T-cell (primary cell): ENCODE results near the gene EXOC6B. TPM values are rescaled to one million over a fixed set of nuclear protein-coding genes. Genes with fewer than 3 reads are reported as not detected.

ENCODE experiments used
- ATAC-seq, 4 experiments: fragments of 200-7000 bp in 3 of 4; fragments of 150-1000 bp in 1 of 4; cut with Tn5 transposase; replicated peaks in 1 of 4; 1 replicate in 3 of 4; 2 replicates in 1 of 4; pipeline ENCODE4 v1.10.0; 2021; ENCODE audit warnings: moderate library complexity in 3 of 4, mild to moderate bottlenecking in 2 of 4, moderate number of reproducible peaks in 1 of 4
- CTCF ChIA-PET, 2 donors: fragments of 300-600 bp; sonication (Branson Sonifier 250); formaldehyde crosslinking; loops; one replicate each; lab custom pipeline; 2022; ENCODE audit warnings: antibody characterized with exemption in 2 of 2; lab: Charles Lee
- POLR2A ChIA-PET, 2 donors: fragments of 300-600 bp; sonication (Branson Sonifier 250); formaldehyde crosslinking; loops; one replicate each; lab custom pipeline; 2022; ENCODE audit warnings: antibody characterized with exemption in 2 of 2; lab: Charles Lee
- DNase-seq, 35 experiments: peaks; one replicate each; pipeline versions ENCODE4 v3.0.0 to v3.0.0-alpha.2; 2013 to 2023
- H3K27ac ChIP-seq: one replicate; pipeline ENCODE4 v1.5.1; 2013; ENCODE audit warnings: low read length
- H3K27me3 ChIP-seq, 2 experiments: replicated peaks in 1 of 2; 1 replicate in 1 of 2; 2 replicates in 1 of 2; pipeline versions ENCODE4 v1.6.1 to v1.7.0; 2013; ENCODE audit warnings: low read length in 1 of 2, mixed read lengths in 1 of 2; ENCODE audit not compliant: control insufficient read depth in 2 of 2, insufficient read depth in 2 of 2; ENCODE audit errors: extremely low read depth in 1 of 2
- H3K36me3 ChIP-seq, 2 donors: 1 replicate in 1 of 2; 2 replicates in 1 of 2; pipeline versions ENCODE4 v1.6.1 to v1.7.0; 2013; ENCODE audit warnings: low read length in 1 of 2; ENCODE audit not compliant: control insufficient read depth in 2 of 2, insufficient read depth in 1 of 2; ENCODE audit errors: extremely low read depth in 1 of 2
- H3K4me1 ChIP-seq, 2 experiments: 1 replicate in 1 of 2; 2 replicates in 1 of 2; pipeline versions ENCODE4 v1.6.1 to v1.7.0; 2013; ENCODE audit warnings: low read length in 2 of 2, mixed read lengths in 1 of 2; ENCODE audit not compliant: insufficient read depth in 2 of 2, control insufficient read depth in 1 of 2; ENCODE audit errors: extremely low read depth in 1 of 2
- H3K4me3 ChIP-seq, 2 donors: 1 replicate in 1 of 2; 2 replicates in 1 of 2; pipeline versions ENCODE4 v1.5.1 to v1.7.0; 2013; ENCODE audit warnings: mild to moderate bottlenecking in 2 of 2, low read length in 1 of 2, moderate library complexity in 1 of 2; ENCODE audit not compliant: control insufficient read depth in 1 of 2; ENCODE audit errors: extremely low read depth in 1 of 2
- H3K9me3 ChIP-seq: 2 replicates; pipeline ENCODE4 v1.7.0; 2013
- H3K27ac Mint-ChIP-seq, 2 donors: one replicate each; pipeline ENCODE4 v1.8.0; 2020 to 2021; ENCODE audit warnings: mild to moderate bottlenecking in 2 of 2, mixed read lengths in 2 of 2
- H3K27me3 Mint-ChIP-seq, 2 donors: one replicate each; pipeline ENCODE4 v1.8.0; 2021 to 2022; ENCODE audit warnings: mixed read lengths in 2 of 2
- H3K36me3 Mint-ChIP-seq: one replicate; pipeline ENCODE4 v1.8.0; 2021; ENCODE audit warnings: mixed read lengths
- H3K4me1 Mint-ChIP-seq, 3 donors: one replicate each; pipeline ENCODE4 v1.8.0; 2020 to 2022; ENCODE audit warnings: mixed read lengths in 3 of 3, mild to moderate bottlenecking in 1 of 3
- H3K4me3 Mint-ChIP-seq, 3 donors: one replicate each; pipeline ENCODE4 v1.8.0; 2020 to 2022; ENCODE audit warnings: mild to moderate bottlenecking in 3 of 3, mixed read lengths in 3 of 3, moderate library complexity in 3 of 3
- H3K9me3 Mint-ChIP-seq, 3 donors: one replicate each; pipeline ENCODE4 v1.8.0; 2020 to 2022; ENCODE audit warnings: mixed read lengths in 3 of 3
- whole genome bisulfite sequencing: methylation state at CpG from one replicate; pipeline ENCODE4 v1.1.5; 2013; ENCODE audit warnings: missing lambda C conversion rate; ENCODE audit not compliant: insufficient coverage; 5-methylcytosine and 5-hydroxymethylcytosine counted together
- total RNA-seq, 35 experiments: library from RNA in 6 of 35; stranded (reverse) in 6 of 35; fragments of 120-200 nt in 1 of 35; gene quantifications; one replicate each; pipeline versions ENCODE4 v1.2.1 to v1.2.4 and lab custom pipeline; 2013 to 2026

The EXOC6B gene
- total RNA-seq, 5 donors from 2014 or later (not counting 1 experiment from before 2014, with no cell fraction given), result 13.3 to 18.9 (median 16.6) TPM

GRCh38 chr2:72834596-72834995 is 8.8 kb upstream of the EXOC6B start:
- H3K9me3 Mint-ChIP-seq, result no peaks in the 10 kb centered on the region
- ChIA-PET POLR2A (no interaction called here), CTCF (interaction anchor here (0.6 to 1.2 kb wide), 3 partner anchors 29 to 719 kb away, joined by 3 to 6 read pairs (median 5); no protein-coding TSS in a partner anchor)
- H3K4me1 ChIP-seq, result no peaks in the 10 kb centered on the region
- no CpG with 5 or more reads among the region's 1 CpG for WGBS
- H3K36me3 Mint-ChIP-seq, result no peaks in the 10 kb centered on the region
- no peak overlapping the region for H3K4me3 Mint-ChIP-seq
- no peak for DNase-seq
- H3K27ac ChIP-seq, result no peak overlapping the region
- ATAC-seq, result no peak
- no peaks in the 10 kb centered on the region for H3K36me3 ChIP-seq
- H3K9me3 ChIP-seq, result no peaks in the 10 kb centered on the region
- no peak overlapping the region for H3K4me3 ChIP-seq
- H3K27me3 ChIP-seq, result peaks cover 0 to 5% of the 10 kb centered on the region in 2 experiments
- H3K27ac Mint-ChIP-seq, result no peak overlapping the region
- peaks cover 5 to 8% (median 7%) of the 10 kb centered on the region in 3 donors for H3K4me1 Mint-ChIP-seq
- H3K27me3 Mint-ChIP-seq, result peaks cover 4 to 8% of the 10 kb centered on the region in 2 donors

GRCh38 chr2:72833084-72833714 is 7.4 kb upstream of the EXOC6B start:
- H3K4me3 ChIP-seq, result no peak overlapping the region
- Mint-ChIP-seq H3K4me1 (peaks cover 5 to 8% (median 7%) of the 10 kb centered on the region in 3 donors), H3K9me3 (no peaks in the 10 kb centered on the region), H3K27me3 (peaks cover 4 to 8% of the 10 kb centered on the region in 2 donors), H3K4me3 (no peak overlapping the region), H3K36me3 (no peaks in the 10 kb centered on the region), H3K27ac (peak overlapping the region in 1 of 2 donors; percentile 65)
- 48% methylated on average over 2 of the region's 5 CpGs for WGBS
- no peaks in the 10 kb centered on the region for H3K9me3 ChIP-seq
- no peaks in the 10 kb centered on the region for H3K4me1 ChIP-seq
- peaks cover 0 to 5% of the 10 kb centered on the region in 2 experiments for H3K27me3 ChIP-seq
- no peak overlapping the region for H3K27ac ChIP-seq
- ChIA-PET POLR2A (no interaction called here), CTCF (interaction anchor here in 1 of 2 donors (0.6 kb wide), 1 partner anchor 1502 kb away, joined by 5 read pairs; the partner anchor contains the start of gene ZNF638)
- H3K36me3 ChIP-seq, result no peaks in the 10 kb centered on the region
- DNase-seq (peak in 6 of 35 experiments; percentile 5 to 32 (median 10)), ATAC-seq (peak; percentile 26 to 93 (median 44))

DNA sequence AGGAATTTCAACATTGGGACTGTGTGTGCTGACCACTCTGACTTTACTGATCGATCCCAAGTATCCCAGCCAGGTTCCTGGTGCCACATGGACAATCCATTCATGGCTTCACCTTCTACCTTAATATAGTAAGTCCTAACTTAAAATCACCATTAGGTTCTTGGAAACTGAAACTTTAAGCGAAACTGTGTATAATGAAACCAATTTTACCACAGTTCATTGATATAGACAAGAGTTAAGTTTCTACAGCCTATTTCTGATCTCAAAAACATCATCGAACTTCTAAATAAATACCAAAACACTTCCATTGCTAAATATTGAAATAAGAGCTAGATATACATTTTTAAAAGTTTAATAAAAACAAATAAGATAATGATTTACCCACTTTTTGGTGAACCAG is 4.4 kb upstream of the EXOC6B start:
- Mint-ChIP-seq H3K4me1 (peaks cover 9 to 15% (median 14%) of the 10 kb centered on the region in 3 donors), H3K27me3 (peaks cover 4 to 8% of the 10 kb centered on the region in 2 donors), H3K36me3 (no peaks in the 10 kb centered on the region), H3K9me3 (no peaks in the 10 kb centered on the region), H3K27ac (no peak overlapping the region), H3K4me3 (no peak overlapping the region)
- peaks cover 0 to 5% of the 10 kb centered on the region in 2 experiments for H3K27me3 ChIP-seq
- no CpG with 5 or more reads among the region's 3 CpGs for WGBS
- H3K4me3 ChIP-seq, result no peak overlapping the region
- DNase-seq (no peak), ATAC-seq (no peak)
- peaks cover 0 to 8% of the 10 kb centered on the region in 2 experiments for H3K4me1 ChIP-seq
- H3K27ac ChIP-seq, result no peak overlapping the region
- POLR2A ChIA-PET, result no interaction called here
- H3K36me3 ChIP-seq, result no peaks in the 10 kb centered on the region
- CTCF ChIA-PET, result no interaction called here
- no peaks in the 10 kb centered on the region for H3K9me3 ChIP-seq

GRCh38 chr2:72828840-72829507 is 3.1 kb upstream of the EXOC6B start:
- no peak overlapping the region for H3K27ac ChIP-seq
- H3K4me1 ChIP-seq, result peaks cover 8 to 20% of the 10 kb centered on the region in 2 experiments
- no peaks in the 10 kb centered on the region for H3K36me3 Mint-ChIP-seq
- DNase-seq, result no peak
- no peak overlapping the region for H3K4me3 Mint-ChIP-seq
- peaks cover 4 to 8% of the 10 kb centered on the region in 2 donors for H3K27me3 Mint-ChIP-seq
- no peak overlapping the region for H3K4me3 ChIP-seq
- ChIA-PET POLR2A (no interaction called here), CTCF (no interaction called here)
- no peaks in the 10 kb centered on the region for H3K9me3 ChIP-seq
- WGBS, result 80% methylated on average over 2 of the region's 6 CpGs
- H3K27me3 ChIP-seq, result peaks cover 0 to 5% of the 10 kb centered on the region in 2 experiments
- H3K4me1 Mint-ChIP-seq, result peaks cover 22 to 28% (median 27%) of the 10 kb centered on the region in 3 donors
- no peaks in the 10 kb centered on the region for H3K9me3 Mint-ChIP-seq
- ATAC-seq, result no peak
- H3K36me3 ChIP-seq, result no peaks in the 10 kb centered on the region
- H3K27ac Mint-ChIP-seq, result no peak overlapping the region

GRCh38 chr2:72827966-72828646 is 2.3 kb upstream of the EXOC6B start:
- H3K27ac ChIP-seq, result no peak overlapping the region
- Mint-ChIP-seq H3K27me3 (peaks cover 4 to 8% of the 10 kb centered on the region in 2 donors), H3K27ac (no peak overlapping the region), H3K4me3 (no peak overlapping the region), H3K9me3 (no peaks in the 10 kb centered on the region), H3K36me3 (no peaks in the 10 kb centered on the region), H3K4me1 (peaks cover 22 to 29% (median 24%) of the 10 kb centered on the region in 3 donors)
- 85% methylated on average over 2 of the region's 5 CpGs for WGBS
- no peak for DNase-seq
- H3K9me3 ChIP-seq, result no peaks in the 10 kb centered on the region
- H3K4me3 ChIP-seq, result no peak overlapping the region
- no peak for ATAC-seq
- CTCF ChIA-PET, result no interaction called here
- H3K27me3 ChIP-seq, result peaks cover 0 to 5% of the 10 kb centered on the region in 2 experiments
- POLR2A ChIA-PET, result no interaction called here
- no peaks in the 10 kb centered on the region for H3K36me3 ChIP-seq
- H3K4me1 ChIP-seq, result peaks cover 8 to 25% of the 10 kb centered on the region in 2 experiments

DNA sequence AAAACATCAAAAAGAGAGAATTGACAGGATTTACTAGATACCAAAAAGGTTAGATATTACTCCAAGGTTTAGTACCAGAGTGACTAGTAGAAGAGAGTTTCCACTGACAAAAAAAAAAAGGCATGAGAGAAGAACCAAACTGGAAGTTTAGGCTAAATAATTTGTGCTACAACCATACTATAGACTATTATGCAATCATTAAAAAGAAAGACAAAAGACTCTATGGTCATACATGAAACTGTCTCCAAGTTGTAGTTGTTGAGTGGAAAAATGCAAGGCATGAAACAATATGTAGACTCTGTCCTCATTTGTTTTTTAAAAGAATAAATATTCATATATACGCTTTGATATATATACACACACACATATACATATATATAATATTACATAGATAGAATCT is 1.7 kb upstream of the EXOC6B start:
- no CpG with 5 or more reads among the region's 1 CpG for WGBS
- H3K4me3 Mint-ChIP-seq, result no peak overlapping the region
- H3K27ac Mint-ChIP-seq, result no peak overlapping the region

More for the DNA sequence above, 1.7 kb upstream of the EXOC6B start:
- DNase-seq (no peak), ATAC-seq (no peak)
- Histone ChIP-seq H3K4me1 (peaks cover 8 to 25% of the 10 kb centered on the region in 2 experiments), H3K4me3 (no peak overlapping the region), H3K9me3 (no peaks in the 10 kb centered on the region), H3K36me3 (no peaks in the 10 kb centered on the region), H3K27me3 (peaks cover 0 to 3% of the 10 kb centered on the region in 2 experiments), H3K27ac (no peak overlapping the region)
- ChIA-PET CTCF (interaction anchor here in 1 of 2 donors (0.6 kb wide), 1 partner anchor 893 kb away, joined by 3 read pairs; no protein-coding TSS in a partner anchor), POLR2A (no interaction called here)
- Mint-ChIP-seq H3K27me3 (peaks cover 4 to 8% of the 10 kb centered on the region in 2 donors), H3K4me1 (peaks cover 26 to 31% (median 26%) of the 10 kb centered on the region in 3 donors), H3K9me3 (no peaks in the 10 kb centered on the region), H3K36me3 (no peaks in the 10 kb centered on the region)
